HepG2 (cell line): ENCODE data around the gene ARID5B. TPM values are rescaled to one million over a fixed set of nuclear protein-coding genes. Genes with fewer than 3 reads are reported as not detected.

ENCODE experiments used
- RFX1 ChIP-seq: fragments of 450-650 bp; IDR thresholded peaks from 2 replicates; pipeline ENCODE4 v1.6.1; 2017
- SAP130 ChIP-seq: IDR thresholded peaks from 2 replicates; pipeline ENCODE4 v1.6.1; 2016; ENCODE audit warnings: low read depth
- ZBTB21 ChIP-seq: sonication (generic); formaldehyde crosslinking; IDR thresholded peaks from 2 replicates; pipeline ENCODE4 v1.4.0; 2020; ENCODE audit warnings: missing genetic modification reagents
- ZFP36 ChIP-seq: fragments of 150-350 bp; IDR thresholded peaks from 2 replicates; pipeline ENCODE4 v1.6.1; 2018; ENCODE audit warnings: borderline replicate concordance, low read length, low read depth; ENCODE audit not compliant: partially characterized antibody
- ZNF343 ChIP-seq: sonication (generic); formaldehyde crosslinking; IDR thresholded peaks from 2 replicates; pipeline ENCODE4 v1.4.0; 2020; ENCODE audit warnings: mild to moderate bottlenecking, missing genetic modification reagents
- ZNF878 ChIP-seq: sonication (generic); formaldehyde crosslinking; IDR thresholded peaks from 2 replicates; pipeline ENCODE4 v1.8.1; 2023; ENCODE audit warnings: mild to moderate bottlenecking, missing genetic modification reagents, moderate library complexity
- polyA plus RNA-seq, 8 experiments: library from polyadenylated mRNA; depleted of rRNA in 3 of 8; stranded (reverse) in 7 of 8; unstranded in 1 of 8; fragments of >200 nt; fragmentation: Illumina TruSeq in 4 of 8; extraction: Trizol in 4 of 8; gene quantifications; 2 replicates each; pipeline versions ENCODE4 v1.2.1 to v1.2.3, GENCODE V29; 2011 to 2016; ENCODE audit warnings: low read depth in 4 of 8, missing spikeins in 1 of 8, mixed read lengths in 1 of 8; ENCODE audit not compliant: insufficient read depth in 1 of 8
- total RNA-seq, 5 experiments: library from RNA; depleted of rRNA; stranded (reverse); fragments of >200 nt; fragmentation: Illumina TruSeq; extraction: Trizol; gene quantifications; 2 replicates each; pipeline ENCODE4 v1.2.3, GENCODE V29; 2016; ENCODE audit warnings: low read depth in 1 of 5
- TF ChIP-seq, protein P1 (sequence below): sonication (generic); formaldehyde crosslinking; IDR thresholded peaks from 2 replicates; pipeline ENCODE4 v1.4.0; 2020; ENCODE audit warnings: mild to moderate bottlenecking, missing genetic modification reagents
- TF ChIP-seq, protein P2 (sequence below), 2 experiments: sonication (generic) in 1 of 2; formaldehyde crosslinking in 1 of 2; IDR thresholded peaks; 2 replicates each; pipeline versions ENCODE4 v1.4.0 to v1.6.1; 2016 to 2020; ENCODE audit warnings: borderline replicate concordance in 1 of 2, low read depth in 1 of 2, mild to moderate bottlenecking in 1 of 2, missing genetic modification reagents in 1 of 2
- TF ChIP-seq, protein P3 (sequence below): sonication (generic); formaldehyde crosslinking; IDR thresholded peaks from 2 replicates; pipeline ENCODE4 v1.8.1; 2023; ENCODE audit warnings: mild to moderate bottlenecking, moderate library complexity, missing genetic modification reagents
- TF ChIP-seq, protein P4 (sequence below), 2 experiments: fragments of 450-650 bp in 1 of 2; sonication (generic) in 1 of 2; formaldehyde crosslinking; IDR thresholded peaks; 2 replicates each; pipeline versions ENCODE4 v1.5.0 to v1.8.0; 2020 to 2022; ENCODE audit warnings: mild to moderate bottlenecking in 1 of 2, missing genetic modification reagents in 1 of 2

ARID5B gene
- total and polyA plus RNA-seq, 2 of the 13 experiments (the other 11 are each of a cell fraction or from before 2014, with no cell fraction given), result 6.2 to 21.1 TPM

DNA sequence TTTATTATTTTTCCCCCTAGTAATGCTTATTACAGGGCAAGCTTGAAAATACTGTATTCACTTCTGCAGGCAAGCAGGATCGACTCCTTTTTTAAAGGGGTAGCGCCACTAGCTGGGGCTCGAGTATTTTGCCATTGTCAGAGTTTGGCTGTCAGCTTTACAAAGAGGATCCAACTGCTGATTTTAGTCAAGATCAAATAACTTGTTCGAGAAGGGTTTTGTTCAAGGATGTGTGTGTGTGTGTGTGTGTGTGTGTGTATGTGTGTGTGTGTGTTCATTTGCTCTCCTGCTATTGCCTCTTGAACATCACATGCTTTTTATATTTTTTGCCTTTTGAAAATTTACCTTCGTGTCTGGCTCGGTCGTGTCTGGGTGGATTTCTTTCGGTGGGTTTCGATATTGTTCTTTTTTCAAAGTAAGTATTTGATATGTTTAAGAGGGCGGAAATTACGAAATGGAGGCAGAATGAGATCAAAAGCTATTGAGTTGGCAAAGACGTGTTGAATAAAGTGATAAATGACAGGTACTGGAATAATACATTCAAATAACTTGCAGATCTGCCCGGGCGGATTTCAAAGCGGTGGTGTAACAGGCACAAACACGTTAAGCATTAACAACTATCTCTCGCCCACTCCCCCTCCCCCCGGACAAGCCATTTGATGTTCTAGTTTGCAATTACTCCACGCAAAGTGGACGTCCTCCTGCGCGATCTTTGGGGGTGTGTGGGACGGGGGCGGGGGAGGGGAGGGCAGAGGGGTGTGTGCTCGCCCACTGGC is 1.1 kb downstream of the ARID5B start (continued):
- TF ChIP-seq, protein P1, sequence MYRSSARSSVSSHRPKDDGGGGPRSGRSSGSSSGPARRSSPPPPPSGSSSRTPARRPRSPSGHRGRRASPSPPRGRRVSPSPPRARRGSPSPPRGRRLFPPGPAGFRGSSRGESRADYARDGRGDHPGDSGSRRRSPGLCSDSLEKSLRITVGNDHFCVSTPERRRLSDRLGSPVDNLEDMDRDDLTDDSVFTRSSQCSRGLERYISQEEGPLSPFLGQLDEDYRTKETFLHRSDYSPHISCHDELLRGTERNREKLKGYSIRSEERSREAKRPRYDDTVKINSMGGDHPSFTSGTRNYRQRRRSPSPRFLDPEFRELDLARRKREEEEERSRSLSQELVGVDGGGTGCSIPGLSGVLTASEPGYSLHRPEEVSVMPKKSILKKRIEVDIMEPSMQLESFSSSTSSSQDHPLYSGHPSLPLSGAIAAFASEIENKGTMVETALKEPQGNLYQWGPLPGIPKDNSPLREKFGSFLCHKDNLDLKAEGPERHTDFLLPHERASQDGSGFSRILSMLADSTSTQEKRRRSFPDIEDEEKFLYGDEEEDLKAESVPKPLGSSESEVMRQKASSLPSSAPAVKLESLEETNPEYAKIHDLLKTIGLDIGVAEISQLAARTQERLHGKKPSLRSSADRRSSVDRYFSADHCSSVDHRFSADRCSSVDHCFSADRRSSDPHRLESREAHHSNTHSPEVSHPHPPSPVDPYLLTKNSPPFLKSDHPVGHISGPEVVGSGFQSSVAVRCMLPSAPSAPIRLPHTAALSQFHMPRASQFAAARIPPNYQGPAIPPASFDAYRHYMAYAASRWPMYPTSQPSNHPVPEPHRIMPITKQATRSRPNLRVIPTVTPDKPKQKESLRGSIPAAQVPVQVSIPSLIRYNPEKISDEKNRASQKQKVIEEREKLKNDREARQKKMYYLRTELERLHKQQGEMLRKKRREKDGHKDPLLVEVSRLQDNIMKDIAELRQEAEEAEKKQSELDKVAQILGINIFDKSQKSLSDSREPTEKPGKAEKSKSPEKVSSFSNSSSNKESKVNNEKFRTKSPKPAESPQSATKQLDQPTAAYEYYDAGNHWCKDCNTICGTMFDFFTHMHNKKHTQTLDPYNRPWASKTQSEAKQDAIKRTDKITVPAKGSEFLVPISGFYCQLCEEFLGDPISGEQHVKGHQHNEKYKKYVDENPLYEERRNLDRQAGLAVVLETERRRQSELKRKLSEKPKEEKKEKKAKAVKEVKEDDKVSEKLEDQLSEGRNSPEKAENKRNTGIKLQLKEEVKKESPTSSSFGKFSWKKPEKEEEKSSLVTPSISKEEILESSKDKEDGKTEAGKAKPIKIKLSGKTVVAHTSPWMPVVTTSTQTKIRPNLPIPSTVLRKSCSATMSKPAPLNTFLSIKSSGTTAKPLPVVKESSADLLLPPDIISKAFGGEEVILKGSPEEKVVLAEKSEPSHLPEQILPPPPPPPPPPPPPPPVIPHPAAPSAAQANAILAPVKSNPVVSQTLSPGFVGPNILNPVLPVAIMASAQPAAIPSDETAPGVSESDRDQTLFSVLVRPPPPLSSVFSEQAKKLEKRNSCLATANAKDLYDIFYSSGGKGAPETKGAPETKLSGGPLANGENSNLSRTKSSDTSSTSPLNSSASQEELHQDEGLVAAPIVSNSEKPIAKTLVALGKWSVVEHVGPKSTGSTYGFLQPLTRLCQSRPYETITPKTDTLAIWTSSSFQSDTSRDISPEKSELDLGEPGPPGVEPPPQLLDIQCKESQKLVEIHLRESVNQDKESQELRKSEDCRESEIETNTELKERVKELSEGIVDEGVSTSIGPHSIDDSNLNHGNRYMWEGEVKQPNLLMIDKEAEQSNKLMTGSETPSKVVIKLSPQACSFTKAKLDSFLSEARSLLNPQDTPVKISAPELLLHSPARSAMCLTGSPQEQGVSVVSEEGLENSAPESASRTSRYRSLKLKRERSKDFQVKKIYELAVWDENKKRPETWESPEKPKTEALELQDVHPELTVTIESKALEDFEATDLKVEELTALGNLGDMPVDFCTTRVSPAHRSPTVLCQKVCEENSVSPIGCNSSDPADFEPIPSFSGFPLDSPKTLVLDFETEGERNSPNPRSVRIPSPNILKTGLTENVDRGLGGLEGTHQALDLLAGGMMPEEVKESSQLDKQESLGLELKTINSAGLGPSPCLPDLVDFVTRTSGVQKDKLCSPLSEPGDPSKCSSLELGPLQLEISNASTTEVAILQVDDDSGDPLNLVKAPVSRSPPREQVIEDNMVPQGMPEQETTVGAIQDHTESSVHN (CRISPR knock-in tag), result no peak
- TF ChIP-seq ZNF343, result no peak
- TF ChIP-seq, protein P2, sequence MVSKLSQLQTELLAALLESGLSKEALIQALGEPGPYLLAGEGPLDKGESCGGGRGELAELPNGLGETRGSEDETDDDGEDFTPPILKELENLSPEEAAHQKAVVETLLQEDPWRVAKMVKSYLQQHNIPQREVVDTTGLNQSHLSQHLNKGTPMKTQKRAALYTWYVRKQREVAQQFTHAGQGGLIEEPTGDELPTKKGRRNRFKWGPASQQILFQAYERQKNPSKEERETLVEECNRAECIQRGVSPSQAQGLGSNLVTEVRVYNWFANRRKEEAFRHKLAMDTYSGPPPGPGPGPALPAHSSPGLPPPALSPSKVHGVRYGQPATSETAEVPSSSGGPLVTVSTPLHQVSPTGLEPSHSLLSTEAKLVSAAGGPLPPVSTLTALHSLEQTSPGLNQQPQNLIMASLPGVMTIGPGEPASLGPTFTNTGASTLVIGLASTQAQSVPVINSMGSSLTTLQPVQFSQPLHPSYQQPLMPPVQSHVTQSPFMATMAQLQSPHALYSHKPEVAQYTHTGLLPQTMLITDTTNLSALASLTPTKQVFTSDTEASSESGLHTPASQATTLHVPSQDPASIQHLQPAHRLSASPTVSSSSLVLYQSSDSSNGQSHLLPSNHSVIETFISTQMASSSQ (IDR thresholded peaks at IDR 0.05; ENCODE audit: low read depth), result peak; percentile 47
- TF ChIP-seq, protein P2 (CRISPR knock-in tag; IDR thresholded peaks at IDR 0.05; ENCODE audit: borderline replicate concordance), result no peak
- no peak for TF ChIP-seq RFX1
- TF ChIP-seq, protein P3, sequence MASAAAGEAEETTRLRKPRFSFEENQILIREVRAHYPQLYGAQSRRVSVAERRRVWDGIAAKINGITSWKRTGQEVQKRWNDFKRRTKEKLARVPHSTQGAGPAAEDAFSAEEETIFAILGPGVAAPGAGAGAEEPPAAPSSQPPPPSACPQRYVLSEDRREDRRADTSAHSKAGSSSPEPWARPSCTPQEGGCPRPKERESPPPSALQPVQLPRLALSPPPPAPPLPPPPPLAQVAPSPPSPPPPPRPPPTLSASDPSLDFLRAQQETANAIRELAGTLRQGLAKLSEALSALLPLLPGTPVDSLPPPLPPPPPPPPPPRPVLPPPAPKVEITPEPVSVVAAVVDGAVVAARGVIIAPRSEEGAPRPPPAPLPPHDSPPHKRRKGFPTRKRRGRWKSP (CRISPR knock-in tag), result no peak
- no peak for TF ChIP-seq ZFP36
- TF ChIP-seq, protein P4, sequence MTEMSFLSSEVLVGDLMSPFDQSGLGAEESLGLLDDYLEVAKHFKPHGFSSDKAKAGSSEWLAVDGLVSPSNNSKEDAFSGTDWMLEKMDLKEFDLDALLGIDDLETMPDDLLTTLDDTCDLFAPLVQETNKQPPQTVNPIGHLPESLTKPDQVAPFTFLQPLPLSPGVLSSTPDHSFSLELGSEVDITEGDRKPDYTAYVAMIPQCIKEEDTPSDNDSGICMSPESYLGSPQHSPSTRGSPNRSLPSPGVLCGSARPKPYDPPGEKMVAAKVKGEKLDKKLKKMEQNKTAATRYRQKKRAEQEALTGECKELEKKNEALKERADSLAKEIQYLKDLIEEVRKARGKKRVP (CRISPR knock-in tag; IDR thresholded peaks at IDR 0.05), result no peak
- TF ChIP-seq SAP130, result peak; percentile 20; the same call in 1 of the 2 replicates
- no peak for TF ChIP-seq ZBTB21 (CRISPR knock-in tag)
- TF ChIP-seq ZNF878 (CRISPR knock-in tag), result 0 out of 2 replicates have a peak, but pooled peaks have one; percentile 11
